Neural cell (in vitro differentiated cells): ENCODE results near the gene TMEM252. TPM values are rescaled to one million over a fixed set of nuclear protein-coding genes. Genes with fewer than 3 reads are reported as not detected.

Source experiments
- H2AFZ ChIP-seq: fragments of 200-600, 300-800 bp; sonication (generic), shearing (Covaris generic); 2 replicates; pipeline ENCODE4 v1.6.0; 2014; ENCODE audit warnings: low read depth, mild to moderate bottlenecking, antibody characterized with exemption, low read length, moderate library complexity
- H3F3A ChIP-seq: fragments of 200-600 bp; shearing (Covaris generic); 2 replicates; pipeline ENCODE4 v1.6.1; 2016; ENCODE audit warnings: mild to moderate bottlenecking, moderate library complexity, mixed read lengths, antibody characterized with exemption, low read length; ENCODE audit not compliant: insufficient read depth, poor library complexity, severe bottlenecking
- H3K27ac ChIP-seq: fragments of 200-600, 300-800 bp; sonication (generic), shearing (Covaris generic); 2 replicates; pipeline ENCODE4 v1.5.1; 2014; ENCODE audit warnings: mild to moderate bottlenecking, low read length, moderate library complexity
- H3K27me3 ChIP-seq: fragments of 300-800, 200-600 bp; sonication (generic), shearing (Covaris generic); 2 replicates; pipeline ENCODE4 v1.6.0; 2014; ENCODE audit warnings: mild to moderate bottlenecking, low read depth, low read length, moderate library complexity; ENCODE audit not compliant: insufficient read depth
- H3K36me3 ChIP-seq: fragments of 300-800, 200-600 bp; sonication (generic), shearing (Covaris generic); 2 replicates; pipeline ENCODE4 v1.5.1; 2014; ENCODE audit warnings: mild to moderate bottlenecking, antibody characterized with exemption, low read length, moderate library complexity; ENCODE audit not compliant: insufficient read depth
- H3K4me2 ChIP-seq: fragments of 300-800, 200-600 bp; sonication (generic), shearing (Covaris generic); 2 replicates; pipeline ENCODE4 v1.6.0; 2014; ENCODE audit warnings: mild to moderate bottlenecking, low read length
- H3K4me3 ChIP-seq: fragments of 300-800, 200-600 bp; sonication (generic), shearing (Covaris generic); 2 replicates; pipeline ENCODE4 v1.5.1; 2014; ENCODE audit warnings: mild to moderate bottlenecking, low read length, moderate library complexity
- H3K79me2 ChIP-seq: fragments of 200-600 bp; shearing (Covaris generic); replicated peaks from 2 replicates; pipeline ENCODE4 v1.6.0; 2014; ENCODE audit warnings: mild to moderate bottlenecking, low read length, moderate library complexity; ENCODE audit not compliant: insufficient read depth
- H3K9ac ChIP-seq: fragments of 300-800, 200-600 bp; sonication (generic), shearing (Covaris generic); 2 replicates; pipeline ENCODE4 v1.6.1; 2016; ENCODE audit warnings: mild to moderate bottlenecking, low read length, mixed read lengths
- H3K9me2 ChIP-seq: fragments of 200-600 bp; shearing (Covaris generic); 2 replicates; pipeline ENCODE4 v1.6.1; 2016; ENCODE audit warnings: mild to moderate bottlenecking, low read length, mixed read lengths; ENCODE audit not compliant: insufficient read depth
- H3K9me3 ChIP-seq: fragments of 200-600, 300-800 bp; sonication (generic), shearing (Covaris generic); 2 replicates; pipeline ENCODE4 v1.6.1; 2016; ENCODE audit warnings: mild to moderate bottlenecking, mixed run types, low read length, moderate library complexity, mixed read lengths
- H4K20me1 ChIP-seq: fragments of 200-600 bp; shearing (Covaris generic); 2 replicates; pipeline ENCODE4 v1.6.1; 2016; ENCODE audit warnings: mild to moderate bottlenecking, mixed run types; ENCODE audit not compliant: insufficient read depth
- CTCF ChIP-seq: fragments of 450-650 bp; IDR thresholded peaks from 2 replicates; pipeline ENCODE4 v1.5.1; 2014; ENCODE audit warnings: antibody characterized with exemption, mild to moderate bottlenecking, moderate library complexity; ENCODE audit not compliant: poor library complexity, severe bottlenecking
- EP300 ChIP-seq: fragments of 450-650 bp; conservative IDR thresholded peaks from 2 replicates; pipeline ENCODE4 v1.6.1; 2014; ENCODE audit warnings: antibody characterized with exemption, mild to moderate bottlenecking, moderate library complexity; ENCODE audit not compliant: poor library complexity, severe bottlenecking
- EZH2 ChIP-seq: fragments of 200-600, 300-800 bp; shearing (Covaris generic), sonication (generic); IDR thresholded peaks from 2 replicates; pipeline ENCODE4 v1.6.1; 2014; ENCODE audit warnings: antibody characterized with exemption, low read length, borderline replicate concordance, mild to moderate bottlenecking; ENCODE audit not compliant: insufficient read depth, poor library complexity, severe bottlenecking
- MXI1 ChIP-seq: fragments of 450-650 bp; conservative IDR thresholded peaks from 2 replicates; pipeline ENCODE4 v1.6.1; 2014; ENCODE audit warnings: antibody characterized with exemption, mild to moderate bottlenecking; ENCODE audit not compliant: poor library complexity, severe bottlenecking
- POLR2AphosphoS5 ChIP-seq: IDR thresholded peaks from 2 replicates; pipeline ENCODE4 v1.6.1; 2012
- RAD21 ChIP-seq: fragments of 450-650 bp; conservative IDR thresholded peaks from 2 replicates; pipeline ENCODE4 v1.6.1; 2014; ENCODE audit warnings: antibody characterized with exemption, mild to moderate bottlenecking, moderate library complexity
- REST ChIP-seq: IDR thresholded peaks from 2 replicates; pipeline ENCODE4 v1.6.1; 2012; ENCODE audit warnings: borderline replicate concordance
- SMC3 ChIP-seq: fragments of 450-650 bp; conservative IDR thresholded peaks from 2 replicates; pipeline ENCODE4 v1.6.1; 2014; ENCODE audit warnings: antibody characterized with exemption, mild to moderate bottlenecking, moderate library complexity; ENCODE audit not compliant: poor library complexity
- TAF1 ChIP-seq: IDR thresholded peaks from 2 replicates; pipeline ENCODE4 v1.6.1; 2012; ENCODE audit warnings: low read depth
- polyA plus RNA-seq: library from polyadenylated mRNA; depleted of rRNA; stranded (reverse); fragments of >200 nt; gene quantifications from 2 replicates; pipeline ENCODE4 v1.2.3, GENCODE V29; 2014

Gene TMEM252
- polyA plus RNA-seq, 1 donor from 2014 or later: not detected

GRCh38 chr9:68522954-68523353 is 17.7 kb downstream of the TMEM252 start:
- no peak overlapping the region for H3K4me3 ChIP-seq
- H3K27me3 ChIP-seq: no peaks in the 10 kb centered on the region
- TF ChIP-seq TAF1: no peak
- TF ChIP-seq MXI1: no peak
- no peak for TF ChIP-seq RAD21
- no peak for TF ChIP-seq CTCF
- no peak for TF ChIP-seq REST
- no peak for TF ChIP-seq EZH2
- TF ChIP-seq SMC3: no peak
- no peak for TF ChIP-seq POLR2AphosphoS5
- TF ChIP-seq EP300: no peak
- H3K4me2 ChIP-seq: no peak overlapping the region
- no peak overlapping the region for H3K27ac ChIP-seq
- H3K9ac ChIP-seq: no peak overlapping the region
- H4K20me1 ChIP-seq: no peaks in the 10 kb centered on the region
- H3K79me2 ChIP-seq: no peaks in the 10 kb centered on the region
- H3F3A ChIP-seq: no peaks in the 10 kb centered on the region
- no peak overlapping the region for H2AFZ ChIP-seq
- H3K9me2 ChIP-seq: no peaks in the 10 kb centered on the region
- H3K36me3 ChIP-seq: no peaks in the 10 kb centered on the region
- no peaks in the 10 kb centered on the region for H3K9me3 ChIP-seq

GRCh38 chr9:68522131-68522530 is 18.6 kb downstream of the TMEM252 start:
- Histone ChIP-seq H3K79me2 (no peaks in the 10 kb centered on the region), H3K9me3 (no peaks in the 10 kb centered on the region), H3K27ac (no peak overlapping the region), H3F3A (no peaks in the 10 kb centered on the region), H3K4me2 (no peak overlapping the region), H3K36me3 (no peaks in the 10 kb centered on the region), H2AFZ (no peak overlapping the region), H4K20me1 (no peaks in the 10 kb centered on the region), H3K4me3 (no peak overlapping the region), H3K9ac (no peak overlapping the region), H3K9me2 (no peaks in the 10 kb centered on the region), H3K27me3 (no peaks in the 10 kb centered on the region)
- no peak for TF ChIP-seq RAD21
- TF ChIP-seq MXI1: no peak
- no peak for TF ChIP-seq EP300
- no peak for TF ChIP-seq POLR2AphosphoS5
- TF ChIP-seq CTCF: no peak
- TF ChIP-seq TAF1: no peak
- no peak for TF ChIP-seq SMC3
- TF ChIP-seq EZH2: no peak
- TF ChIP-seq REST: no peak
